HG03354 (cell line): Measurements from ENCODE around the gene CLIP2.

Experiments
- ATAC-seq: cut with Tn5 transposase; IDR thresholded peaks from one replicate; pipeline ENCODE4 v1.9.1; 2021; ENCODE audit warnings: mild to moderate bottlenecking; ENCODE audit not compliant: unreplicated experiment, poor library complexity, severe bottlenecking

CLIP2 gene

GRCh38 chr7:74267756-74268565, 21.2 kb upstream of the CLIP2 start:
- ATAC-seq, result no peak

- peak; percentile 43 for ATAC-seq
These were observed 19.4 kb upstream of the CLIP2 start for GRCh38 chr7:74269757-74270277.

- ATAC-seq, result no peak
These were observed 17.5 kb upstream of the CLIP2 start for GRCh38 chr7:74271742-74272141.

- peak; percentile 84 for ATAC-seq
These were observed 16.7 kb upstream of the CLIP2 start for GRCh38 chr7:74272305-74273038.

- ATAC-seq, result no peak
These were observed 13.8 kb upstream of the CLIP2 start for GRCh38 chr7:74275401-74275881.

- no peak for ATAC-seq
These were observed 11.6 kb upstream of the CLIP2 start for GRCh38 chr7:74277636-74278035.

GRCh38 chr7:74280985-74281384, 8.2 kb upstream of the CLIP2 start:
- no peak for ATAC-seq

GRCh38 chr7:74282748-74283459, 6.3 kb upstream of the CLIP2 start:
- no peak for ATAC-seq

- ATAC-seq, result no peak
These were observed 5.3 kb upstream of the CLIP2 start for GRCh38 chr7:74283858-74284447.

- peak; percentile 52 for ATAC-seq
These were observed 4.4 kb upstream of the CLIP2 start for GRCh38 chr7:74284781-74285259.

GRCh38 chr7:74286131-74286530, 3.1 kb upstream of the CLIP2 start:
- no peak for ATAC-seq

- ATAC-seq, result no peak
These were observed 1.7 kb upstream of the CLIP2 start for GRCh38 chr7:74287303-74288033.

GRCh38 chr7:74288034-74288881, 949 bp upstream of the CLIP2 start:
- ATAC-seq, result no peak

GRCh38 chr7:74289659-74290552, 699 bp downstream of the CLIP2 start:
- no peak for ATAC-seq

GRCh38 chr7:74290553-74290950, 1.3 kb downstream of the CLIP2 start:
- no peak for ATAC-seq

GRCh38 chr7:74290981-74291441, 1.8 kb downstream of the CLIP2 start:
- no peak for ATAC-seq

- ATAC-seq, result no peak
These were observed 2.3 kb downstream of the CLIP2 start for GRCh38 chr7:74291535-74291934.
